HFF-Myc (cell line): ENCODE data around the gene RB1.
"Not testable (repeated sequence)": the region's sequence is repeated elsewhere in the genome, so short reads cannot be mapped to it uniquely, and the experiment has no call there.

Experiments
- DNase-seq: peaks from one replicate; pipeline ENCODE4 v3.0.0-alpha.2; 2011; ENCODE audit warnings: low read depth; ENCODE audit errors: extremely low read depth
- H3K4me3 ChIP-seq: replicated peaks from 2 replicates; pipeline ENCODE4 v1.5.1; 2011; ENCODE audit warnings: low read depth, mild to moderate bottlenecking, control low read depth, low read length
- CTCF ChIP-seq: IDR thresholded peaks from 2 replicates; pipeline ENCODE4 v1.5.1; 2012; ENCODE audit warnings: mild to moderate bottlenecking, low read depth, low read length, control low read depth; ENCODE audit errors: missing control alignments

Gene RB1

GRCh38 chr13:48411841-48412531, 108.4 kb downstream of the RB1 start:
- H3K4me3 ChIP-seq, result peak overlapping the region; percentile 70
- no peak for DNase-seq
- no peak for TF ChIP-seq CTCF

- DNase-seq, result peak; percentile 52
- H3K4me3 ChIP-seq, result peak within 1 kb of the TSS; percentile 70
- no peak for TF ChIP-seq CTCF
Measured at GRCh38 chr13:48412881-48413351, 109.4 kb downstream of the RB1 start, which contains the start of gene LPAR6. Gene LPAR6, minus strand, starts transcription at chr13:48413113. Its CDS starts 690 bp downstream, at chr13:48412423.

DNA sequence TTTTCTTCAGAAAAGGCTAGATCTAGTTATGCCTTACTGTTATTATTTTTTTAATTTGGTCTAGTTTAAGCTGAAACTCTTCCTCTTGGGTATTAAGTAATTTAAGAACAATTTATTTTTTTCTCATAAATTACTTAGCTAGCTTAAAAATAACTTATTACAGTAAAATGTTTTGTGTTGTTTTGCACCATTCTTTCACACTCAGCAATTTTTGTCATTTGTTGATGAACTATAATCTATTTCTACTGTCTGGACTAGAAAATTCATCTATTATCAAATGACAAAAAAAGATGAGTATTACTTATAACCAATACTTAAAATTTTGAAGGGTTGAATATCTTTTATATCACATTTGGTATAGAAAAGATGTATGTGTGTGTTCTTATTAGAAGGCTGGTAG, 111.0 kb downstream of the RB1 start:
- H3K4me3 ChIP-seq, result no peak overlapping the region
- TF ChIP-seq CTCF, result no peak
- no peak for DNase-seq

GRCh38 chr13:48415516-48415915, 112.0 kb downstream of the RB1 start:
- DNase-seq, result no peak
- TF ChIP-seq CTCF, result no peak
- H3K4me3 ChIP-seq, result no peak overlapping the region

DNA sequence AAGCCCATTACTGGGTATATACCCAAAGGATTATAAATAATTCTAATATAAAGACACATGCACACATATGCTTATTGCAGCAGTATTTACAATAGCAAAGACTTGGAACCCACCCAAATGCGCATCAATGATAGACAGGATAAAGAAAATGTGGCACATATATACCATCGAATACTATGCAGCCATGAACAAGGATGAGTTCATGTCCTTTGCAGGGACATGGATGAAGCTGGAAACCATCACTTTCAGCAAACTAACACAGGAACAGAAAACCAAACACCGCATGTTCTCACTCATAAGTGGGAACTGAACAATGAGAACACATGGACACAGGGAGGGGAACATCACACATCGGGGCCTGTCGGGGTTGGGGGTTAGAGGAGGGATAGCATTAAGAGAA, 118.5 kb downstream of the RB1 start:
- H3K4me3 ChIP-seq, DNase-seq: not testable (repeated sequence)

- H3K4me3 ChIP-seq, result no peak overlapping the region
- DNase-seq, result no peak
- no peak for TF ChIP-seq CTCF
Measured at GRCh38 chr13:48424212-48424611, 120.7 kb downstream of the RB1 start.

GRCh38 chr13:48426052-48426451, 122.5 kb downstream of the RB1 start:
- TF ChIP-seq CTCF, result no peak
- no peak for DNase-seq
- H3K4me3 ChIP-seq, result no peak overlapping the region

DNA sequence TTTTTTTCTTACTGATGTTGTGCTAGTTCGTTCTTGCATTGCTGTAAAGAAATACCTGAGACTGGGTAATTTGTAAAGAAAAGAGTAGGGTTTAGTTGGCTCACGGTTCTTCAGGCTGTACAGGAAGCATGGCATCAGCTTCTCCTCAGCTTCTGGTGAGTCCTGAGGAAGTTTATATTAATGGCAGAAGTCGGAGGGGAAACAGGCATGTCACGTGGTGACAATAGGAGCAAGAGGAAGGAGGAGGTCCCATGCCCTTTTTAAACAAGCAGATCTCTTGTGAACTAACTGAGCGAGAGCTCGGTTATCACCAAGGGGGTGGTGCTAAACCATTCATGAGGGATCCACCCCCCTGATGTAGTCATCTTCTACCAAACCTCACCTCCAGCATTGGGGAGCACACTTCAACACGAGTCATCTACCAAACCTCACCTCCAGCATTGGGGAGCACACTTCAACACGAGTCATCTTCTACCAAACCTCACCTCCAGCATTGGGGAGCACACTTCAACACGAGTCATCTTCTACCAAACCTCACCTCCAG, 123.3 kb downstream of the RB1 start:
- H3K4me3 ChIP-seq, DNase-seq: not testable (repeated sequence)
